Eye (tissue), 1 donor: ENCODE measurements around the gene TAS2R10.
"Not testable (repeated sequence)": the region's sequence is repeated elsewhere in the genome, so short reads cannot be mapped to it uniquely, and the experiment has no call there.

Source experiments
- DNase-seq: peaks from one replicate; pipeline ENCODE4 v3.0.0-alpha.2; 2015

Gene TAS2R10, protein sequence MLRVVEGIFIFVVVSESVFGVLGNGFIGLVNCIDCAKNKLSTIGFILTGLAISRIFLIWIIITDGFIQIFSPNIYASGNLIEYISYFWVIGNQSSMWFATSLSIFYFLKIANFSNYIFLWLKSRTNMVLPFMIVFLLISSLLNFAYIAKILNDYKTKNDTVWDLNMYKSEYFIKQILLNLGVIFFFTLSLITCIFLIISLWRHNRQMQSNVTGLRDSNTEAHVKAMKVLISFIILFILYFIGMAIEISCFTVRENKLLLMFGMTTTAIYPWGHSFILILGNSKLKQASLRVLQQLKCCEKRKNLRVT

DNA sequence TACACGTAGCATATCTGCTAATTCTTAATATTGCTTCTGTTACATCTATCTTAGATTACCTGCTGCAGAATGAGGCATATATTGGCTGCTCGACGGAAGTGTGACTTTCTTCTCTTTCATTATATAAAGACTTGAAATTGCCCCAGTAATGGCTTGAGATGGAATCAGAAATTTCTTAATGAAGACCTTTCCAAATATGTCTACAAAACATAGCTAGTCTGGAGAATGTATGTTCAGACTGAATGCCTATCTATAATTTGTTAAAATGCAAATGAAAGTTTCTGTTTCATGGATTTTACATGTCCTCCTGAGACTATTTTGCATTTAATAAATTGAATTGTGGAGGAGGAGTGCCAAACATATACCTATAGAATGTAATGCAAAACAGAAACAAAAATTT, at the start of gene TAS2R10:
Gene TAS2R10 (minus strand): TSS at position 101 of the 400 bp plus-strand sequence. CDS start 89 bp downstream, at position 12.
- DNase-seq: no peak

DNA sequence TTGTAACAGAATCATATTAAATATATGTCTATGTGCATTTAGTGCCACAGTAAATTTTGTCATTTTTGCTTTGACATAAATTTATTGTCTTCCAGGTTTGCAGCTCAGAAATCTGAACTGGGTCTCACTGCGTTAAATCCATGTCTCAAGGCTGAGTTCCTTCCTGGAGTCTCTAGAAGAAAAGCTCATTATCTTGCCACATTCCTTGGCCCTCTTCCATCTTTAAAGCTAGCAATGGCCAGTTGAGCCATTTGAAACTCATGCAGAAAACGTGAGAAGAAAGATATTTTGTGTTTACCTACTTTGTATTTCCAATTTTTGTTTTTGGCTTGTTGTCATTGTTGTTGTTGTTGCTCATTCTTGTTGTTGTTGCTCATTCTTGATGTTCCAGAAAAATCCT, 47.2 kb upstream of the TAS2R10 start:
- DNase-seq: no peak

DNA sequence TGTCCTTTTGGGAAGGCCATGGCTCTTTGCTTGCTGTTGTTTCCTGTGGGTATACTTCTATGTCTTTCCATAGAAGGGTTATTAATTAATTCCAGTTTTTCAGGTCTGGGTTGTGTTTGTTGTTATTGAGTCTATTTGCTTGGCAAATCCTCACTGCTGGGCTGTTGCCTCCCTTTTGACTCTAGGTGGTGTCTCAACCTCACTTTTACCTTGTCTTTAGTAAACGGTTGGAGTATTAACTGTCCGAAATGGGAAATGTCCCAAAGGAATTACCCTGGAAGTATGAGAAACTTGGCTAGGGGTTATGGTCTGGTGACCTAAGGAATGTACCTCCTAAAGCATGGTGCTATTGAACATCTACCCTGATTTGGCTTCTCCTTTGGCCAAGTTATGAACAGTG, 41.2 kb upstream of the TAS2R10 start:
- DNase-seq: no peak

DNA sequence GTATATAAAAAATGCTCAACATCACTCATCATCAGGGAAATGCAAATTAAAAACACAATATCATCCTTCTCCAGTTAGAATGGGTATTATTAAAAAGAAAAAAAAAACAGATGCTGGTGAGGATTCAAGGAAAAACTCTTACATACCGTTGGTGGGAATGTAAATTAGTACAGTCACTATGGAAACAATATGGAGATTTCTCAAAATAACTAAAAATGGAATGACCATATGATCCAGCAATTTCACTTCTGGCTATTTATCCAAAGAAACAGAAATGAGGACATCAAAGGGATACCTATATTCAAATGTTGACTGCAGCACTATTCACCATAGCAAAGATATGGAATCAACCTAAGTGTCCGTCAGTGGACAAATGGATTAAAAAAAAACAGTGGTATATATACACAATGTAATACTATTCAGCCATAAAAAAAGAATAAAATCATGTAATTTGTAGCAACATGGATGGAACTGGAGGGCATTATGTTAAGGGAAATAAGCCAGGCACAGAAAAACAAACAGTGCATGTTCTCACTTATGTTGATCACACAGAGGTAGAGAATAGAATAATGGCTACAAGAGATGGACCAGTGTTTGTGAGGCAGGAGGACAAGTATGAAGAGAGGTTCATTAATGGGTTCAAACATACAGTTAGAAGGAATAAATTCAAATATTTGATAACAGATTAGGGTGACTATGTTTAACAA, 37.5 kb upstream of the TAS2R10 start:
- DNase-seq: no peak

DNA sequence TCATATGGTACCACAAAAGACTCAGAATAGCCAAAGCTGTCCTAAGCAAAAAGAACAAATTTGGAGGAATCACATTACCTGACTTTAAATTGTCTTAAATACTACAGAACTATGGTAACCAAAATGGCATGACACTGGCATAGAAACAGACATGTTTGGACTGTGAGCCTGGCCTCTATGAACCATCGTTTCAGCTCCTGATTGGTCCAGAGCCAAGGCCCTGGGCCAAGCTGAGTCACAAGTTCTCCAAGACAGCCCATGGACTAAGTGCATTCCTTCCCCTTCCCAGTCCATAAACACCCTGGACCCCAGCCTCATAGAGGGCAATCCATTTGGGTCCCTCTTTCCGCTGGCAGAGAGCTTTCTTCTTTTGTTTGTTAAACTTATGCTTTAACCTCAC, 35.2 kb upstream of the TAS2R10 start:
- DNase-seq: no peak

DNA sequence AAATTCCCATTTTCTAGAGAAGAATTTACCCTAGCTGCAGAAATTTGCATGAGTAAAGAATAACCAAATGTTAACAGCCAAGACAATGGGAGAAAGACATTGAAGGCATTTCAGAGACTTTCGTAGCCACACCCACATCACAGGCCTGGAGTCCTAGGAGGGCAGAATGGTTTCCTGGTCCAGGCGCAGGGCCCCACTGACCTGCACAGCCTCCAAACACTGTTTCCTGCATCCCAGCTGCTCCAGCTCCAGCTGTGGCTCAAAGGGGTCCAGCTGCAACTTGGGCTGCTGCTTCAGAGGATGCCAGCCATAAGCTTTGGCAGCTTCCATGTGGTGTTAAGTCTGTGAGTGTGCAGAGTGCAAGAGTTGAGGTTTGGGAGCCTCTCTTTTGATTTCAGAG, 29.6 kb upstream of the TAS2R10 start:
- DNase-seq: no peak

DNA sequence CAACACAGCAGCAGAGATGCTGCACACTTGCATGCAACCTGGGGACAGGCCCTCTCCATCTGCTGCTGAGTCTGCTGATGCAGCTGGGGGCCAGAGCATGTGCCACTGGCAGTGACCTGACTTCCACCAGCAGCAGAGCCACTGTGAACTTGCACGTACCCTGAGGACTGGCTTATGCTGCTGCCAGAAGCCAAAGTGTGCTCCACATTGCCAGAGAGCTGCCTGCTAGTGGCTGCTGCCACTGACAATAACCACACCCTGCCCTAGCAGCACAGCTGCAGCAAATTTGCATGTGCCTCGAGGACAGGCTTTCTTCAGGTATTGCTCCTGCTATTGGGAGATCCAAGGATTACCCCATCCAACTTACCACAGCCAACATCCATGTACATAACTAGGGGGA, 27.6 kb upstream of the TAS2R10 start:
- DNase-seq: no peak

DNA sequence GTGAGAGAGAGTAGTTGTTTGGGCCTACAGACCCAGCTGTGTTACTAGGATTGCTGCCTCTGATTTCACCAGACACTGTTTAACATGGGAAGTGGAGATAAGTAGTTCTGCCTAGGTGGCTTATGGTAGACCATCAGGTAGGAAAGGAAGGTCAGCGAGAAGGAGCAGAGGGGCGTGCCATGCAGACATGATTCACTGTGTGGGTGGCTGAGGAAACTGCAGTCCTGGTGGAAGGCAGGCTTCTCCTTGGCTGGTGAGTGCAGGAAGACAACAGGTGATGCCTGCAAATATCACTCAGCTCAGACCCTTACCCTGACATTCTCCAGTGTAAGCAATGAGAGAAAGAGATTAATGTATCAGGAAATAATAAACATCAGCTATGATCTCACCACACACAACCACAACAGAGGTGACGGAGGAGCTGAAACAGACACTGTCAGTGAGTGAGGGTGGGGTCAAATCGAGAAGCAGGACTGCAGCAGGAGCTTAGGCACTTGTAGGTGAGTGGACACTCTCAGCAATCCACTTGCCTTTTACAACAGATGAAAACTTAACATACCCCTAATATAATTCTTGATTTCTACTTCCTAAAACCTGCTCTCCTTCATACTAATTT, 25.2 kb upstream of the TAS2R10 start:
- DNase-seq: no peak

DNA sequence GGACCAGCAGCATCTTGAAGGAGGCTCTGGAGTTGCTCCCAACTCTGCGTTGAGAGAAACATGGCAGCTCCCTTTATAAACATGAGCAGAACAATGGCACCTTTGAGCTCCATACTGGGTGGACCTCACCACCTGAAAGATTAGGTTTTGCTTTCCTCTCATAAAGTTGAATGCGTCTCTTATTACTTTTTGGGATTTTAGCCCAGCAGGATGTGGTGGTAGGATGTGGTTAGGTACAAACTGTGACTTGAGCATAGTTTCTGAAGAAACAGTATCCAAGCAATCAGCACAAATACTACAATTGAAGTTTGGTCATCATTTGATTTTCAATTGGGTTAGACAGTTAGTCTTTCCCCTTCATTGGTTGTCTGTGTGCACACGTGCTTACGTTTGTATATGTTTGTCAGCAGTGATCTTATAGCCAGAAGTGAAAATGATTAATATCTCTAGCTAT, 23.3 kb upstream of the TAS2R10 start, which contains the start of gene PRR4:
Gene PRR4 (minus strand): TSS at position 51 of the 454 bp plus-strand sequence. CDS start 38 bp downstream, at position 13.
- no peak for DNase-seq

DNA sequence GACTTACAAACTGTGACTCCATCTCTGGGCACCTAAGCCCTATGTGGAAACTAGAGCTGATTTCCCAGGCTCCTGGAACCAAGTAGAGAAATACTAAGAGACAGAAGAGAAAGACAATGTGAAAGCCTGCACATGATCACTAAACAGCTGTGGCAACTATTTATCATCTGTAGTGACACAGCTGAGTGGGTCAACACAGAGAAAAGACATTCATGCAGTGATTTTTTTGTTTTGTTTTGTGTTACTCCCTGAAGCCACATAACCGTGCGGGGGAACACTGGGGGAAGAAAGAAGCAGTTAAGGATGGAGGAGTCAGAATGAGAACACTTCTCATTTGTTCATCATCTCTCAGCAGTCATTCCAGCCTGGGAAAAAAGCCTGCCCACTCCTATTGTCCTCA, 21.6 kb upstream of the TAS2R10 start:
- no peak for DNase-seq

DNA sequence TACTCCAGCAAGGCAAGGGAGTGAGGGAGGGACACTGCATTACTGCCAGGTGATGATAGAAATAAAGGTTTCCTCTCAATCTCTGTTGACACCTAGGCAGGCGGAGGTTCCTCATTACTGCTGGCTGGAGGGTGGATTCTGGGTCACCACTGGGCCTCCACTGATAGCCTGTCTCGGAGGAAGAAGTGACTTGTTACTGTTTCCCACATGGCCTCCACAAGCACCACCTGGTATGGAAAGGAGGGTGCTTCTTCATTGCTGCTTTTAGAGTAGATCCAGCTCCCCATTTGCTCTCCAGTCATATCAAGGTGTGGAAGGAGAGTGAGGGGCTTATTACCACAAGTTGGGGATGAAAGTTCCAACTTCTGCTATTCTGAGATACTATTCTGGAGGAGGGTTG, 16.7 kb upstream of the TAS2R10 start:
- no peak for DNase-seq

DNA sequence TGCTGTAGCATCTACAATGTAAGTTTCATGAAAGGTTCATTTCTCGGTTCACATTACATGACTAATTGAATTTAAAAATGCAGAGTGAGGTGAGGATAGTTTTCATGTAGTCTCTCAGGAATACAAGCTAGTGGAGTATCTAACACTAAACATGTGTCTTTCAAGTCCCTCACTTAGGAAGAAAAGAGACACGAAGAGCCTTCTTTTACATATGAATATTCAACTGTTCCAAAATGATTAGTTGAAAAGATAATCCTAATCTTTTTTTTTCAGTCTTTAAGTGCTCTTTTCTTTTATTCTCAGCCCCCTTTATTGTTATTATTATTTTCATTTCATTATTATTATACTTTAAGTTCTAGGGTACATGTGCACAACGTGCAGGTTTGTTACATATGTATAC, 12.3 kb upstream of the TAS2R10 start:
- DNase-seq: no peak

DNA sequence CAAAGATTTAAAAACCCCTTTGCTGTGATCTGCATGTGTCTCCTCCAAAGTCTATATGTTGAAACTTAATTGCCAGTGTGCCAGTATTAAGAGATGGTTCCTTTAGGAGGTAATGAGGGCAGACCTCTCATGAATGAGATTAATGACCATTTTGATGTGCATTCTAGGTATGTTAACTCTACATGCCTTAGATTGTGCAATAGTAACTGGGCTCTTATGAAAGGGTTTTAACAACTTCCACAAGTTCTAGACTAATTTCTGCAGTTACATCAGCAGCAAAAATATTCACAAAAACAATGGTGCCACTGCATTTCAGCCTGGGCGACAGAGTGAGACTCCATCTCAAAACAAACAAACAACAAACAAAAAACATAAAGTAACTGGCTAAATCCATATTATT, 3.8 kb upstream of the TAS2R10 start:
- DNase-seq: no peak

DNA sequence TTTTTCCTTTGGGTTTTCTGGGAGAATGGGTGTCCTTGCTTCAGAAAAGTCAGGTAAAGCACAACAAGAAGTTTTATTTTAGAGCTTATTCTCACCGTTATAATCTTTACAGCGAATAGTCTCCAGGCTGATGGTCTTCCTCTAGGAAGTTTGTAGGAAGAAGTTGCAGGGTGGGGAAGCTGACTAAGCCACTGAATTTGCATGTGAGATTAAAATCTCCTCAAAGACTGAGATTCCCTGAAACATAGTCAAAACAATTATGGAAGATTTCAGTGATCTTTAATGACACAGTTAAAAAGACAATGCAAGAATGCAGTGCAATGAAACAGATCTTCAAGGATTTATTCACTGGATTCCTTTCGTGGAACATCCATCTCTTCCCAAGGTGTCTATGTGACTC, 1.2 kb downstream of the TAS2R10 start:
- DNase-seq: no peak

DNA sequence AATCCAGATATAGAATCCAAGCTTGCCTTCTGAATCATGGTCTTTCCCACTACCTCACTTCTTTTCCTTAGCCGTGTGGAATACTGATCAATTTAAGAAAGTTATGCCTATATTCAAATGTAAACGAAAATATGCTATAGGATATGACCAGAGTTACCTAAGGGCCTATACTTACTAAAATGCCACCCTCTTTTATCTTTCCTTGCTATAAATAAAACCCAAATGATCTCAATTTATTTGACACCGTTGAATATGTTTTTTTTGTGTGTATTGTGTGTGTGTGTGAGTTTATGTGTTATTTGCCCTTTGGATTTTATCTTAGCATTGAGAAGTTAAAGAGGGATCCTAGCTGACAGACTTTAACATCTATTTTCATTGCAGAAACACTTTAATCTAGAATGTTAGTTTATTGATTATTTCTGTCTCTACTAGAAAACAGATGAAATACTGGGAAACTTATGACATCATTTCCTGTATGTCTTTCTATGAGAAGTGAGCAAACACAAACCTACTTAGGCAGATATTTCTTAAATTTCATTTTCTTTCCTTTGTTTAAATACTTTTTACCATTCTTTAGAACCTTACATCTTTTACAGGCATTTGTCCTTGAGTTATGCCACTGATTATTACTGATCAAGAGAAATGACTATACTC, 14.1 kb downstream of the TAS2R10 start:
- no peak for DNase-seq

DNA sequence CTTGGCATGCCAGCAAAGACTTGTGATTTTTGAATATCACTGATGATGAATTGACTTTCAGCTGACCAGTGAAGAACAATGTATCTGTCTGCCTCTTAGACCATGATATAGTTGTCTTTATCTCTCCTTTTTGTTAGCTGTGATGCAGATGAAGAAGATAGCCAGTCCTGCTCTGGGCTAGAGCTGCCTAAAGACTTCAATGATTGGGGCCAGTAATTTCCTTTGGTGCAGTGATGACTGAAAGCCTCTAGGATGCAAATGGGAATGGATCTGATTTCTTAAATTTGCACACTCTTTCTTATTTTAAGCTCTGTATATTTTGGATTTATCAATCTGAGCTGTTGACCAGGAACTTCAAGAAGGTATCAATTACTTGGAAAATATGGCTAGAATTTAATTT, 16.1 kb downstream of the TAS2R10 start, which contains the start of gene TAS2R9:
Gene TAS2R9 (minus strand): TSS at position 101 of the 400 bp plus-strand sequence. CDS start 93 bp downstream, at position 8.
- no peak for DNase-seq

DNA sequence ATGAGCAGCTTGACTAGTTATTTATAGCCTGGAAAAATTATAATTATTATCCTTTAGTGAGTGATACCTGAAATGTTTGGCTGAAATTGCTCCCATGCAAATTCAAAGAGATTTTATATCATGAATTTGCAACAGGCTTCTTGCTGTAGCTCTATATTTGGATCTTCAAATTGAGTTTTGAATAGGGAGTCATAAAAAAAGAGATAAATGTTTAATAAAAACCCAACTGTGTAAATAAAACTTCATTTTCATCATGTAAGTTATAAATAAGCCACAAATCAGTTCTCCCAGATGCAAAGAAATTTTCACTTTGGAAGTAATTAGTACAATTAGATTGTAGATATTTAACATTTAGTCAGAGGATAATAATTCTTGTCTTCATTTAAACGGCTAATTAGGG, 19.0 kb downstream of the TAS2R10 start, which contains the start of gene TAS2R8:
Gene TAS2R8 (minus strand): TSS at position 101 of the 400 bp plus-strand sequence. CDS start 306 bp downstream, outside the sequence.
- DNase-seq: no peak

DNA sequence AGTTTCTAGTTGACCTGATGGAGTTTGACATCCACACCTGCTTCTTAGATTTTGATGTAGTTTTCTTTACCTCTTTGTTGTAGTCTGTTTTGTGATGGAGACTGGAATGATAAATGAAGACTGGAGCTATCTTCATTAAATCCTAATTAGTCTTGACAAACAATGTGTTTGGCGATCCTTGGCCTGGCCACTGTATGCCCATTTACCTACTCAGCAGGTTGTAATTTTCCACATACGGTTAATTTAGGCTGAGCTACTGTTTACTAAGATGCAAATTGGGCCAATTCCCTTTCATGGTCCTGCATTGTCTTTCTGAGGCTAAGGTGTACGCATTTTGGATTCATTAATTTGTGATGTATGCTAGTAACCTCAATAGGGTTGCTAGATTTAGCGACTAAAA, 23.6 kb downstream of the TAS2R10 start, which contains the start of gene TAS2R7:
Gene TAS2R7 (minus strand): TSS at position 41 of the 400 bp plus-strand sequence. CDS start 57 bp downstream, outside the sequence.
- DNase-seq: peak; percentile 42

DNA sequence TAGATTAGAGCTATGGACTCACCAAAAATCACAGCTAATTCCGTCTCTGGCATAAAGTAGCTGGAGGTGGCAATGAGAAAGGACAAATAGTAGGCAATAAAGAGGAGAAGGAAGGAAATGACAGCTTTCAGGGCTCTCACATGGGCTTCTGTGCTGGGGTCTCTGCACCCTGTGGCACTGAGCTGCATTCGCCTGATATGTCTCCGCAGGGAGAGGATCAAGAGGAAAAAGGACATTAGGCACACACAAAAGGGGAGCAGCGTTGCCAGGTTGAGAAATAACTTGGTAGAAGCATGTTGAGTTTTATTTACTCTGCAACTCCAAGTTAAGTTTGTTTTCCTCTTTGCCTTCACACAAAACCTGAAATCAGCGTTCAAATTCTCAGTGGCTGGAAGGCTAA, 24.4 kb downstream of the TAS2R10 start:
- no peak for DNase-seq

DNA sequence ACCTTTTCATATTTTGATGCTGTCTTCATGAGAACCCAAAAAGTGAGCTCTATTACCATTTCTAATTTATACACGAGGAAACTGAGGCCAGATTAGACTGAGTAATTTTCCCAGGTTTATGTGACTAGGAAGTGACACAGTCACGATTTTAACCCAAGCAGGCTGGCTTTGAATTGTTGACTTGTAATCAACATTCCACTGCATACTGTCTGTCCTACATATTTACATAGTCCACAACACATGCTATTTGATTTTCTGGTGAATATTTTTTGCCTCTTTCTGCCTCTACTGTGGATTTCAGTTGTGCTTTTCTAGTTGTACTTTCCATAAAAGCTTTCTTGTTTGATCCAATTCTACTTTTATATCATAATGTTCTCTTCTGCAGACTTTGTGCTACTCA, 31.9 kb downstream of the TAS2R10 start:
- DNase-seq: no peak

DNA sequence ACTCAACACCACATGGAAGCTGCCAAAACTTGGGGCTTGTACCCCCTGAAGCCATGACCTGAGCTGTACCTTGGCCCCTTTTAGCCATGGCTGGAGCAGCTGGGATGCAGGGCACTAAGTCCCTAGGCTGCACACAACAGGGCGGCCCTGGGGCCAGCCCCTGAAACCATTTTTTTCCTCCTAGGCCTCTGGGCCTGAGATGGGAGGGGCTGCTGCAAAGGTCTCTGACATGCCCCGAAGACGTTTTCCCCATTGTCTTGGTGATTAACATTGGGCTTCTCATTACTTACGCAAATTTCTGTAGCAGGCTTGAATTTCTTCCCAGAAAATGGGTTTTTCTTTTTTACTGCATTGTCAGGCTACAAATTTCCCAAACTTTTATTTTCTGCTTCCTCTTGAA, 34.4 kb downstream of the TAS2R10 start:
- not testable (repeated sequence) for DNase-seq

DNA sequence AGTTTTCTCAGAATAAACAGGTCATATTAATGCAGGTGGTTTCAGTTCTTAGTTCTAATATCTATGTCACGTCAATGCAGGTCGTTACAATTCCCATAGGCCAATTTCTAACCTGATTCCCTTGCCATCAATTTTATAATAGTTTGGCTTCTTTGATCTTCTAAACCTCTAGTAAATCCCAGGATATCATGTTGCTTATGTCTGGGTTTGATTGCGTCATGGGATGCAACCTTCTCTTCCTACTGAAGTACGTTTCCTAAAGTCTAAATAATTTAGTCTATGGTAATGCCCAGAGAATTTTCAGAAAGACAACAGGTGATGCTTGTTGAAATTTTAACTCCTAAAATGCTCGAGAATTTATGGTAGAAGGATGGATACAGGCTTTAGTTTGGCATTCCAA, 42.9 kb downstream of the TAS2R10 start:
- no peak for DNase-seq

DNA sequence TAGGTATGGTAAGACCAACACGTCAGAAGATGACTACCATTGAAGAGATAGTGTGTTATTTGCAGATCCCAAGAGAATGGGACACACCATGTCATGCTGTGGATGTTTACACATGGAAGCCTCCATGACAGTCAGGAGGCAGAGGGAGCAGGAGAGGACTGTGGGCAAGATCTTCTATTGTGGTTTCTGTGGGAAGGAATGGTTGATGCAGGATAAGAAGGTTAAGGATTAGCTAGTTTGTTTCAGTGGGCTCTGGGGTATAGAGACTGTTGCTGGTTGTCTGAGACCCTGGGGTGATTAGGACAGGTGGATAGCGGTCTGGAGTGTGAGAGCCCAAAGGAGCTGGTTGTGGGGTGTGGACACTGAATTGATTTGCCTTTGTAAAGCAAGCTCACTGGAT, 47.1 kb downstream of the TAS2R10 start:
- peak; percentile 28 for DNase-seq
